ENCODE measurements around the gene TMEM229B. TPM values are rescaled to one million over a fixed set of nuclear protein-coding genes. Genes with fewer than 3 reads are reported as not detected.

The TMEM229B gene
- total and polyA plus RNA-seq, 2 of the 4 experiments (the other 2 are of a cell fraction) = under 0.01 TPM; not detected in 1

GRCh38 chr14:67522270-67522669 lies 33.7 kb upstream of the TMEM229B start (continued):
- TF ChIP-seq, protein P1, sequence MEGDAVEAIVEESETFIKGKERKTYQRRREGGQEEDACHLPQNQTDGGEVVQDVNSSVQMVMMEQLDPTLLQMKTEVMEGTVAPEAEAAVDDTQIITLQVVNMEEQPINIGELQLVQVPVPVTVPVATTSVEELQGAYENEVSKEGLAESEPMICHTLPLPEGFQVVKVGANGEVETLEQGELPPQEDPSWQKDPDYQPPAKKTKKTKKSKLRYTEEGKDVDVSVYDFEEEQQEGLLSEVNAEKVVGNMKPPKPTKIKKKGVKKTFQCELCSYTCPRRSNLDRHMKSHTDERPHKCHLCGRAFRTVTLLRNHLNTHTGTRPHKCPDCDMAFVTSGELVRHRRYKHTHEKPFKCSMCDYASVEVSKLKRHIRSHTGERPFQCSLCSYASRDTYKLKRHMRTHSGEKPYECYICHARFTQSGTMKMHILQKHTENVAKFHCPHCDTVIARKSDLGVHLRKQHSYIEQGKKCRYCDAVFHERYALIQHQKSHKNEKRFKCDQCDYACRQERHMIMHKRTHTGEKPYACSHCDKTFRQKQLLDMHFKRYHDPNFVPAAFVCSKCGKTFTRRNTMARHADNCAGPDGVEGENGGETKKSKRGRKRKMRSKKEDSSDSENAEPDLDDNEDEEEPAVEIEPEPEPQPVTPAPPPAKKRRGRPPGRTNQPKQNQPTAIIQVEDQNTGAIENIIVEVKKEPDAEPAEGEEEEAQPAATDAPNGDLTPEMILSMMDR (conservative IDR thresholded peaks at IDR 0.05; ENCODE audit: low read depth, low read length) = no peak
- TF ChIP-seq SMC3 (IDR thresholded peaks at IDR 0.05; ENCODE audit: low read depth, low read length) (no peak), FOS (IDR thresholded peaks at IDR 0.05; ENCODE audit: low read depth, low read length) (no peak)

GRCh38 chr14:67520482-67520881 lies 32.0 kb upstream of the TMEM229B start:
- Histone ChIP-seq H3K79me1 (ENCODE audit: low read depth in 1 of 2, low read length in 2 of 2) (no peaks in the 10 kb centered on the region), H2BK20ac (ENCODE audit: low read depth, low read length) (no peak overlapping the region), H3K4me3 (ENCODE audit: insufficient read depth, low read depth, low read length) (no peak overlapping the region), H3K56ac (ENCODE audit: extremely low read depth, insufficient read depth, low read length) (no peak overlapping the region), H4K91ac (ENCODE audit: insufficient read depth, low read depth, low read length) (no peak overlapping the region), H3K9ac (ENCODE audit: low read depth, low read length) (no peak overlapping the region), H3K4me2 (ENCODE audit: low read depth, low read length) (no peak overlapping the region), H3K14ac (replicated peaks; ENCODE audit: low read depth, low read length) (no peak overlapping the region), H3K18ac (ENCODE audit: low read depth, low read length) (no peak overlapping the region), H4K8ac (ENCODE audit: low read depth in 2 of 2, low read length in 2 of 2) (no peak overlapping the region), H3K36me3 (ENCODE audit: control insufficient read depth, insufficient read depth, low read length) (no peaks in the 10 kb centered on the region), H4K20me1 (ENCODE audit: insufficient read depth, low read length) (no peaks in the 10 kb centered on the region), H3K27ac (ENCODE audit: insufficient read depth, low read length) (no peak overlapping the region), H2AK9ac (replicated peaks; ENCODE audit: low read depth, low read length, poor library complexity) (no peak overlapping the region), H2BK120ac (ENCODE audit: low read depth, low read length) (no peak overlapping the region), H3K9me3 (ENCODE audit: control insufficient read depth, insufficient read depth, low read length) (no peaks in the 10 kb centered on the region), H2BK15ac (ENCODE audit: low read depth, low read length) (no peak overlapping the region), H3K4me1 (ENCODE audit: control insufficient read depth, insufficient read depth, low read length) (no peaks in the 10 kb centered on the region), H2BK5ac (ENCODE audit: low read depth, low read length, poor library complexity, severe bottlenecking) (no peak overlapping the region), H3K4ac (ENCODE audit: low read depth, low read length) (no peak overlapping the region), H3K9me1 (ENCODE audit: insufficient read depth, low read length) (no peaks in the 10 kb centered on the region), H2AK5ac (ENCODE audit: low read depth, low read length) (no peak overlapping the region), H3K23ac (ENCODE audit: low read depth, low read length) (no peak overlapping the region), H4K5ac (ENCODE audit: low read depth, low read length) (no peak overlapping the region), H2AFZ (replicated peaks; ENCODE audit: low read length, poor library complexity) (no peak overlapping the region), H3K27me3 (ENCODE audit: control insufficient read depth, insufficient read depth, low read length) (peaks cover 65% of the 10 kb centered on the region)
- BruUV-seq (replicated peaks) = no TSS peak
- ChIA-PET POLR2A (ENCODE audit: unreplicated experiment) (no interaction called here), CTCF (no interaction called here)
- dilution Hi-C loops (cut with HindIII; ENCODE audit: low sequenced_read_pairs, unreplicated experiment) (no loop called here), in situ Hi-C loops (cut with MboI; ENCODE audit: low sequenced_read_pairs) (no loop called here), intact Hi-C loops (cut with micrococcal nuclease) (no loop called here)
- WGBS, 2 experiments (ENCODE audit: extremely low coverage in 2 of 2, insufficient read length in 1 of 2) = no CpG with 5 or more reads among the region's 1 CpG
- no peak for DNase-seq
- no peak for ATAC-seq (ENCODE audit: low read depth)
- no peak for TF ChIP-seq ELK1 (IDR thresholded peaks at IDR 0.05; ENCODE audit: borderline replicate concordance, low read depth, low read length)
- no peak for TF ChIP-seq USF2 (IDR thresholded peaks at IDR 0.05; ENCODE audit: low read depth, low read length)
- TF ChIP-seq NFE2L2 (IDR thresholded peaks at IDR 0.05; ENCODE audit: low read depth, low read length) = no peak
- no peak for TF ChIP-seq RAD21 (IDR thresholded peaks at IDR 0.05; ENCODE audit: low read length)
- TF ChIP-seq, protein P1 (conservative IDR thresholded peaks at IDR 0.05; ENCODE audit: low read depth, low read length) = no peak
- TF ChIP-seq RFX5 (IDR thresholded peaks at IDR 0.05; ENCODE audit: low read depth, low read length) = no peak
- no peak for TF ChIP-seq FOS (IDR thresholded peaks at IDR 0.05; ENCODE audit: low read depth, low read length)
- TF ChIP-seq CEBPB (IDR thresholded peaks at IDR 0.05; ENCODE audit: low read depth, low read length) = no peak
- TF ChIP-seq SMC3 (IDR thresholded peaks at IDR 0.05; ENCODE audit: low read depth, low read length) = no peak
- TF ChIP-seq MAFK (IDR thresholded peaks at IDR 0.05; ENCODE audit: low read depth, low read length) = no peak
- TF ChIP-seq MXI1 (IDR thresholded peaks at IDR 0.05; ENCODE audit: borderline replicate concordance, low read depth, low read length) = no peak
